Natural killer cell treated with Interleukin-12 subunit alpha and Interleukin-12 subunit beta and Interleukin-15 and Interleukin-18, amount 100 ng/mL, for 72 hours (primary cell): ENCODE data around the gene PSG7. TPM values are rescaled to one million over a fixed set of nuclear protein-coding genes. Genes with fewer than 3 reads are reported as not detected.
"Not testable (repeated sequence)": the region's sequence is repeated elsewhere in the genome, so short reads cannot be mapped to it uniquely, and the experiment has no call there.

Experiments
- ATAC-seq, 2 donors: fragments of 150-1000 bp; cut with Tn5 transposase in 1 of 2; sonication (Bioruptor Pico), chemical (Tn5 transposase) in 1 of 2; 2 replicates each; pipeline ENCODE4 v1.10.0; 2021
- DNase-seq: peaks from one replicate; pipeline ENCODE4 v3.0.0; 2022; ENCODE audit warnings: low spot score
- H3K27ac Mint-ChIP-seq, 2 donors: 1 replicate in 1 of 2; 2 replicates in 1 of 2; pipeline ENCODE4 v1.8.0; 2022; ENCODE audit warnings: mixed read lengths in 2 of 2, mild to moderate bottlenecking in 1 of 2, moderate library complexity in 1 of 2
- H3K27me3 Mint-ChIP-seq, 2 donors: 1 replicate in 1 of 2; 2 replicates in 1 of 2; pipeline ENCODE4 v1.8.0; 2022; ENCODE audit warnings: mixed read lengths in 2 of 2
- H3K36me3 Mint-ChIP-seq: one replicate; pipeline ENCODE4 v1.8.0; 2022; ENCODE audit warnings: mixed read lengths
- H3K4me1 Mint-ChIP-seq, 2 donors: 1 replicate in 1 of 2; 2 replicates in 1 of 2; pipeline ENCODE4 v1.8.0; 2022; ENCODE audit warnings: low read depth in 2 of 2, mixed read lengths in 2 of 2, mild to moderate bottlenecking in 1 of 2
- H3K4me3 Mint-ChIP-seq: one replicate; pipeline ENCODE4 v1.8.0; 2022; ENCODE audit warnings: mixed read lengths
- H3K9me3 Mint-ChIP-seq: 2 replicates; pipeline ENCODE4 v1.8.0; 2022; ENCODE audit warnings: mixed read lengths
- total RNA-seq, 2 donors: library from RNA; stranded (reverse); gene quantifications; one replicate each; pipeline ENCODE4 v1.2.3, GENCODE V29; 2022

PSG7 gene
- total RNA-seq, 2 donors from 2014 or later, result not detected

GRCh38 chr19:42926781-42927180 is 10.2 kb downstream of the PSG7 start:
- DNase-seq, result no peak
- H3K9me3 Mint-ChIP-seq, result no peaks in the 10 kb centered on the region
- no peaks in the 10 kb centered on the region for H3K36me3 Mint-ChIP-seq
- no peak overlapping the region for H3K4me3 Mint-ChIP-seq
- no peak overlapping the region for H3K27ac Mint-ChIP-seq
- no peak for ATAC-seq
- H3K4me1 Mint-ChIP-seq, result no peaks in the 10 kb centered on the region
- H3K27me3 Mint-ChIP-seq, result peaks cover 0 to 16% of the 10 kb centered on the region in 2 donors

GRCh38 chr19:42923106-42923505 is 13.9 kb downstream of the PSG7 start:
- ATAC-seq, H3K9me3 Mint-ChIP-seq, H3K4me3 Mint-ChIP-seq, H3K4me1 Mint-ChIP-seq, H3K36me3 Mint-ChIP-seq, H3K27ac Mint-ChIP-seq, H3K27me3 Mint-ChIP-seq, DNase-seq: not testable (repeated sequence)

GRCh38 chr19:42920971-42921370 is 16.0 kb downstream of the PSG7 start:
- not testable (repeated sequence) for H3K4me3 Mint-ChIP-seq, H3K36me3 Mint-ChIP-seq

DNA sequence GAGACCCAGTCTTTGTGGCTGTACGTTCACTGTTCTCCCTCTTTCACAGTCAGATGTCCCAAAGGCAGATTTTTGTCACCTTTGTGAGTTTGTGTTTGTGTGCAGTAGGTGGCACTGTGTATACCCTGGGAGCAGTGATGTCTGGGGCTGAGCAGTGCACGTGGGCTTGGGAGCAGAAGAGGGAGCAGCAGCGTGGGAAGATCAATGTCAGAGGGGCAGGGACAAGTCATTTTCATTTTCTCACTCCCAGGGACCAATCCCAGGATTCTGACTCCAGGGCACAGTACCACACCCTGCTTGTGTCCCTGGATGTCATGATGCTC is 17.3 kb downstream of the PSG7 start:
- no peaks in the 10 kb centered on the region for H3K9me3 Mint-ChIP-seq
- H3K4me3 Mint-ChIP-seq, result no peak overlapping the region
- H3K27ac Mint-ChIP-seq, result no peak overlapping the region
- ATAC-seq (no peak), DNase-seq (no peak)
- H3K36me3 Mint-ChIP-seq, result no peaks in the 10 kb centered on the region
- H3K4me1 Mint-ChIP-seq, result no peaks in the 10 kb centered on the region
- no peaks in the 10 kb centered on the region for H3K27me3 Mint-ChIP-seq

More at GRCh38 chr19:42920971-42921370, 16.0 kb downstream of the PSG7 start:
- not testable (repeated sequence) for H3K27ac Mint-ChIP-seq, H3K4me1 Mint-ChIP-seq, H3K9me3 Mint-ChIP-seq, ATAC-seq, DNase-seq, H3K27me3 Mint-ChIP-seq

GRCh38 chr19:42919070-42919756 is 17.8 kb downstream of the PSG7 start:
- H3K4me1 Mint-ChIP-seq, ATAC-seq, H3K27me3 Mint-ChIP-seq, H3K9me3 Mint-ChIP-seq, H3K4me3 Mint-ChIP-seq, DNase-seq, H3K27ac Mint-ChIP-seq, H3K36me3 Mint-ChIP-seq: not testable (repeated sequence)

DNA sequence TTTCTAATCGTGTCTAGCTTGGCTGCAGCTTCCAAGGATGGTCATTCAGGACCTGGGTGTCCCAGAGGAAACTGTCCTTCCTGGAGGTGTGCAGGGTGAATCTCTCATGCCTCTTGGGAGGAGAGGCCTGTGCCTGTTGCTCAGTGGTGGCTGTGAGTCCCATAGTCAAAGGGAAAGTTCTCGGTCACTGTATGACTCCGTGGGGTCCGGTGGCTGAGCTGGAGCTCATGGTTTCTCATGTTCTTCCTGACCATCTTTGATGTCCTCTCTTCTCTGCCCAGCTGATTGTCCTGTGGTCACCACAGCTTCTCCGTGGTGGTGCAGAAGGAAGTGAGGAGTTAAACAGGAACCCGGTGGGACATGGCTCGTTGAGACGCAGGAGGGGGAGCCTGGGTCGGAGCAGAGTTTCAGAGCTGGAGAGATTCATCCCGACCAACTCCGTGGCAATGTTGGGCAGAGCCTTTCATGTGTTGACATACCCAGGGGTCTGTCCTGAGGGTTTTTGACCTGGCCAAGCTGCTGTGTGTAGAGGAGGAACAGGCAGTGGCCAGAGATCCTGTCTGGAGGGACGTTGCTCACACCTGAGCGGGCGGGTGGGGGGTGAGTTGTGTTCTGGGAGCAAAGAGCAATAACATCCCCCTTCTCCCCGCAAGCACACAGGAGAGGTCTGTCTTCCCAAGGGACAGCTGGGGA is 18.5 kb downstream of the PSG7 start:
- not testable (repeated sequence) for DNase-seq, ATAC-seq, H3K36me3 Mint-ChIP-seq, H3K27me3 Mint-ChIP-seq, H3K4me1 Mint-ChIP-seq, H3K4me3 Mint-ChIP-seq, H3K27ac Mint-ChIP-seq, H3K9me3 Mint-ChIP-seq

DNA sequence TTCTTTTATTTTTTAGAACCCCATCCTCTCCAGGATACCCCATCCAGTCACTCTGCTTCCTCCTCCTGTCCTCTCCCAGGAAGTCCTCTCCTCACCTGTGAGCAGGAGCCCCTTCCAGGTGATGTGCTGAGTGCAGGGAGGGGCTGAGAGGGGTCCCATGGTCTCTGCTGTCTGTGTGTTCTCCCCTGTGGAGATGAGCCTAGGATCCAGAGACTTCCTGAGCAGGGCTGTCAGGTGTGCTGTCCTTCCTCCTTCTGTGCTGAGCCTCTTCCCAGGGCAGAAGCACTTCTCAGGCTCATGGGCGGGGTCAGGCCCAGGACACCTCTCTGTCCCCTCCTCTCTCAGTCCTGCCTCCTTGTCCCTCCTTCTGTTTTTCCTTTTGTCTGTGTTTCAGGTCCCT is 19.4 kb downstream of the PSG7 start, which contains the start of gene PSG6:
Gene PSG6 (minus strand): TSS at position 261 of the 400 bp plus-strand sequence. CDS start 102 bp downstream, at position 159.
- H3K4me3 Mint-ChIP-seq, H3K27ac Mint-ChIP-seq, H3K36me3 Mint-ChIP-seq, H3K4me1 Mint-ChIP-seq, ATAC-seq, H3K9me3 Mint-ChIP-seq, DNase-seq, H3K27me3 Mint-ChIP-seq: not testable (repeated sequence)

GRCh38 chr19:42916931-42917330 is 20.1 kb downstream of the PSG7 start:
- DNase-seq, ATAC-seq: not testable (repeated sequence)

DNA sequence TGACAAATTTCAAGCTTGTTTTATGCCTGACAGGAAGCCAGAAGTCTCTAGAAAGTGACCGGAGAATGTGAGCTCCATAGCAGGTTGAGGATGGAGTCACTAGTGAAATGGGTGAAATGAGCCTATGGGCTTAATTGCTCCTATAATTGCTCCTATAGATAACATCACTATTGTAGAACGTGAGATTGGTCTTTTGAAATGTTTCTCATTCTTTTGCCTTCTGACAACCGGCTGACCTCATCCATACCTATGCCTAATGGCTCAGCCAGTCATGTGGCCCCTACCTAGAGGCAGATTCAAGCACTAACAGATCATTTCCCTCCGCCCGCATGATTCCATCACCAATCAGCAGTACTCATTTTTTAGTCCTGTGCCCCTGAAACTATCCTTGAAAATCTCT is 23.5 kb downstream of the PSG7 start:
- not testable (repeated sequence) for H3K36me3 Mint-ChIP-seq, H3K9me3 Mint-ChIP-seq
- H3K27me3 Mint-ChIP-seq, result peaks cover 0 to 18% of the 10 kb centered on the region in 2 donors

More at GRCh38 chr19:42916931-42917330, 20.1 kb downstream of the PSG7 start:
- not testable (repeated sequence) for H3K9me3 Mint-ChIP-seq, H3K27ac Mint-ChIP-seq, H3K36me3 Mint-ChIP-seq, H3K4me1 Mint-ChIP-seq, H3K4me3 Mint-ChIP-seq, H3K27me3 Mint-ChIP-seq

GRCh38 chr19:42912941-42913340 is 24.1 kb downstream of the PSG7 start:
- H3K36me3 Mint-ChIP-seq, H3K4me3 Mint-ChIP-seq, H3K9me3 Mint-ChIP-seq, H3K4me1 Mint-ChIP-seq, ATAC-seq, DNase-seq, H3K27ac Mint-ChIP-seq: not testable (repeated sequence)
- peaks cover 2 to 21% of the 10 kb centered on the region in 2 donors for H3K27me3 Mint-ChIP-seq

More for the DNA sequence above, 23.5 kb downstream of the PSG7 start:
- H3K4me3 Mint-ChIP-seq, H3K27ac Mint-ChIP-seq, ATAC-seq, DNase-seq, H3K4me1 Mint-ChIP-seq: not testable (repeated sequence)

DNA sequence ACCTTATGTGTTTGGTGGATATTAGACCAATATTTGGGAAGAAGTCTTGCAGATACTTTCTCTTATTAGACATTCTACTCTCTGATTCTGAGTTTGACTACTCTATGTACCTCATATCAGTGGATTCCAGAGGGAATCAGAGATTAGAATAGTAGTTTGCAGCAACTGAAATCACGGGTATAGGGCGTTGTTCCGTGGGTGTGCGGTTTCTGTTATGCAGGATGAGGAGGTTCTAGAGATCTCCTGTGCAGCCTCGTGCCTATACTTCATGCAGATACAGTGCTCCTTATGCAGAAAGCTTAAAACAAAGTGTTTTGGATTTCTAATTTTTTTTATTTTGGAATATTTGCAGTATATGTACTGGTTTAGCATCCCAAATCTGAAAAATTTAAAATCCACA is 25.3 kb downstream of the PSG7 start:
- not testable (repeated sequence) for H3K36me3 Mint-ChIP-seq, H3K27ac Mint-ChIP-seq, ATAC-seq, DNase-seq, H3K4me1 Mint-ChIP-seq, H3K4me3 Mint-ChIP-seq, H3K9me3 Mint-ChIP-seq
- H3K27me3 Mint-ChIP-seq, result peaks cover 2 to 26% of the 10 kb centered on the region in 2 donors

DNA sequence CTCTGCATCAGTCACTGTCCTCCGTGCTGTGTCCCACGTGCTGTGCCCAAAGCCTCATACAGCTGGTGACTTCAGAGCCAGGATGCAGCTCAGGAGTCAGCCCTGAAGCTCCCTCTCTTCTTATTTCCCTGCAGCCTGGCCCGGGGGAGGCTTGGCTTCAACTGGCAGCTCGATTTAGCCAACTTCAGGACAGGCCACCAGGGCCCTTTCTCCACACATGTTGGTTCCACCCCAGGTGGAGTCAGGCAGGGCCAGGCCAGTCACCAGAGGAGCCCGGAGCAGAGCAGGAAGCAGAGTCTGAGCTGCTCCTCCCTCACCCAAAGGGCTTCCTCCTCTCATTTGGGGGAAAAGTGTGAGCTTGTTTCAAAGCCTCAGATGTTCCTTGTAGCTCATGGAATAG is 30.8 kb downstream of the PSG7 start:
- H3K9me3 Mint-ChIP-seq, H3K27ac Mint-ChIP-seq, ATAC-seq, DNase-seq, H3K4me1 Mint-ChIP-seq, H3K4me3 Mint-ChIP-seq, H3K36me3 Mint-ChIP-seq: not testable (repeated sequence)
- peaks cover 16 to 50% of the 10 kb centered on the region in 2 donors for H3K27me3 Mint-ChIP-seq

DNA sequence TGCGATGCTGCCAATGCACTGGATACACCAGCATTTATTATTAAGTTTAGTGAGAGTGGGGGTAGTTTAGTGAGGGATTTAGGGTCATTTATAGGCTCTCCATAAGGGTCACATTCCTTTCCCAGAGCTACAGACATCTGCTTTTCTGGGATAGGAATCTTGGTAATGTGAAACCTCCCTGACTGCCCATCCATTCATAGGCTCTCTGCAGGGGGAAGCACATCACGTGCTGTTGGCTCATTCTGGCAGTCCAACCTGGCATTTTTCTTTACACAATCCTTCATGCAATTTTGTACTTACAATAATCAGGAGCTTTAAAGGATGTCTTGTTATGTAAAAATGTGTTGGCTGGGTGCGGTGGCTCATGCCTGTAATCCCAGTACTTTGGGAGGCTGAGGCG is 36.4 kb downstream of the PSG7 start:
- not testable (repeated sequence) for H3K9me3 Mint-ChIP-seq, H3K27ac Mint-ChIP-seq, ATAC-seq, H3K4me3 Mint-ChIP-seq, H3K36me3 Mint-ChIP-seq, H3K4me1 Mint-ChIP-seq, DNase-seq
- H3K27me3 Mint-ChIP-seq, result peaks cover 33 to 51% of the 10 kb centered on the region in 2 donors

- not testable (repeated sequence) for DNase-seq
Observed at GRCh38 chr19:42899674-42900073, 37.3 kb downstream of the PSG7 start.

More at GRCh38 chr19:42899674-42900073, 37.3 kb downstream of the PSG7 start:
- not testable (repeated sequence) for H3K36me3 Mint-ChIP-seq, H3K27ac Mint-ChIP-seq, H3K4me1 Mint-ChIP-seq, H3K4me3 Mint-ChIP-seq, H3K9me3 Mint-ChIP-seq, ATAC-seq
- H3K27me3 Mint-ChIP-seq, result peaks cover 30 to 45% of the 10 kb centered on the region in 2 donors
